ENCODE results near the gene MEF2A.

Gene MEF2A

DNA sequence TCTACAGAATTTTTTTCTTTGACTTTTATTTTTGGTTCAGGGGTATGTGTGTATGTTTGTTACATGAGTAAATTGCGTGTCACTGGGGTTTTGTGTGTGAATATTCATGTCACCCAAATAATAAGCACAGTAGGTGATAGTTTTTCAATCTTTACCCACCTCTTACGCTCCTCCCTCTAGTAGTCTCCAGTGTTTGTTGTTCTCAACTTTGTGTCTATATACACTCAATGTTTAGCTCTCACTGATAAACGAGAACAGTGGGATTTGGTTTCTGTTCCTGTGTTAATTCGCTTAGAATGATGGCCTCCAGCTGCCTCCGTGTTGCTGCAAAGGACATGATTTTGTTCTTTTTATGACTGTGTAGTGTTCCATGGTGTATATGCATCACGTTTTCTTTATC, 54.4 kb downstream of the MEF2A start:
- H3K4me3 ChIP-seq, result no peak overlapping the region
- TF ChIP-seq CTCF (IDR thresholded peaks at IDR 0.05), result no peak
- intact Hi-C loops (cut with DNase I; ENCODE audit: low total_unique reads), result no loop called here

GRCh38 chr15:99621767-99622166, 56.0 kb downstream of the MEF2A start:
- intact Hi-C loops (cut with DNase I; ENCODE audit: low total_unique reads), result no loop called here
- no peak for TF ChIP-seq CTCF (IDR thresholded peaks at IDR 0.05)
- no peaks in the 10 kb centered on the region for H3K36me3 ChIP-seq
- H3K4me1 ChIP-seq, result peaks cover 0 to 40% (median 7%) of the 10 kb centered on the region in 4 donors
- DNase-seq, result no peak
- H3K4me3 ChIP-seq, result no peak overlapping the region
- H3K27me3 ChIP-seq, result no peaks in the 10 kb centered on the region
- H3K9me3 ChIP-seq, result no peaks in the 10 kb centered on the region
- H3K27ac ChIP-seq, result no peak overlapping the region

More for the DNA sequence above, 54.4 kb downstream of the MEF2A start:
- Histone ChIP-seq H3K9me3 (no peaks in the 10 kb centered on the region), H3K27ac (no peak overlapping the region), H3K36me3 (no peaks in the 10 kb centered on the region), H3K27me3 (no peaks in the 10 kb centered on the region), H3K4me1 (peaks cover 0 to 48% (median 11%) of the 10 kb centered on the region in 4 donors)
- no peak for DNase-seq

- Histone ChIP-seq H3K4me3 (no peak overlapping the region), H3K9me3 (no peaks in the 10 kb centered on the region), H3K27me3 (no peaks in the 10 kb centered on the region), H3K4me1 (peaks cover 0 to 60% (median 8%) of the 10 kb centered on the region in 4 donors), H3K27ac (peak overlapping the region in 1 of 2 donors; percentile 29), H3K36me3 (no peaks in the 10 kb centered on the region)
- intact Hi-C loops (cut with DNase I; ENCODE audit: low total_unique reads), result no loop called here
- DNase-seq, result no peak
- no peak for TF ChIP-seq CTCF (IDR thresholded peaks at IDR 0.05)
Measured at GRCh38 chr15:99628374-99629001, 62.7 kb downstream of the MEF2A start.

- Histone ChIP-seq H3K27me3 (no peaks in the 10 kb centered on the region), H3K4me1 (peaks cover 0 to 77% (median 8%) of the 10 kb centered on the region in 4 donors), H3K4me3 (no peak overlapping the region), H3K27ac (peak overlapping the region in 1 of 2 donors; percentile 12), H3K36me3 (no peaks in the 10 kb centered on the region), H3K9me3 (no peaks in the 10 kb centered on the region)
- intact Hi-C loops (cut with DNase I; ENCODE audit: low total_unique reads), result no loop called here
- TF ChIP-seq CTCF (IDR thresholded peaks at IDR 0.05), result no peak
- no peak for DNase-seq
Measured at GRCh38 chr15:99630607-99631131, 64.9 kb downstream of the MEF2A start.

- Histone ChIP-seq H3K36me3 (no peaks in the 10 kb centered on the region), H3K4me1 (peaks cover 0 to 77% (median 8%) of the 10 kb centered on the region in 4 donors), H3K27me3 (no peaks in the 10 kb centered on the region), H3K9me3 (no peaks in the 10 kb centered on the region), H3K4me3 (no peak overlapping the region), H3K27ac (peak overlapping the region in 1 of 2 donors; percentile 12)
- no peak for TF ChIP-seq CTCF (IDR thresholded peaks at IDR 0.05)
- no peak for DNase-seq
- intact Hi-C loops (cut with DNase I; ENCODE audit: low total_unique reads), result no loop called here
Measured at GRCh38 chr15:99631255-99631654, 65.5 kb downstream of the MEF2A start.
